HepG2 (cell line): ENCODE measurements around the gene NOXA1. TPM values are rescaled to one million over a fixed set of nuclear protein-coding genes. Genes with fewer than 3 reads are reported as not detected.
A peak's percentile ranks its signal among the peaks of the same experiment; 100 is the strongest.

Source experiments
- ATAC-seq: fragments of 200-7000 bp; cut with Tn5 transposase; 3 replicates; pipeline ENCODE4 v1.9.1; 2020; ENCODE audit warnings: mild to moderate bottlenecking, moderate library complexity
- BruUV-seq: library from RNA; stranded (reverse); fragments of 400-500 nt; replicated peaks from 2 replicates; lab custom pipeline; 2021; lab: Mats Ljungman, UMichigan
- CTCF ChIA-PET: fragments of 300-600 bp; formaldehyde crosslinking; extraction: SDS; loops from one replicate; lab custom pipeline; 2021; ENCODE audit warnings: low total read pairs, inconsistent platforms, low intra/inter-chr PET ratio; lab: Yijun Ruan, JAX
- POLR2A ChIA-PET: fragments of 350-600 bp; sonication (Branson Sonifier 250); formaldehyde crosslinking; loops from one replicate; lab custom pipeline; 2020; ENCODE audit warnings: antibody characterized with exemption, inconsistent platforms; lab: Yijun Ruan, JAX
- DNase-seq: peaks from one replicate; pipeline ENCODE4 v3.0.0-alpha.2; 2015; ENCODE audit warnings: low spot score
- FAIRE-seq: peaks from 3 replicates; lab custom pipeline; 2011; peaks lifted over from hg19 to GRCh38; lab: Jason Lieb, UNC
- H2AFZ ChIP-seq: one replicate; pipeline ENCODE4 v1.6.1; 2011; ENCODE audit warnings: low read length, inconsistent platforms
- H3K27ac ChIP-seq: fragments of 300-600 bp; 3 replicates; pipeline ENCODE4 v1.8.0; 2011; ENCODE audit warnings: mixed run types, mild to moderate bottlenecking, mixed read lengths, low read length, inconsistent platforms; ENCODE audit not compliant: insufficient read depth; ENCODE audit errors: extremely low read length
- H3K27me3 ChIP-seq, 2 experiments: fragments of 200-600 bp in 1 of 2; 2 replicates in 1 of 2; 3 replicates in 1 of 2; pipeline versions ENCODE4 v1.6.0 to v1.8.0; 2011; ENCODE audit warnings: low read length in 2 of 2, mild to moderate bottlenecking in 2 of 2, moderate library complexity in 2 of 2, inconsistent platforms in 1 of 2; ENCODE audit not compliant: insufficient read depth in 2 of 2, control insufficient read depth in 1 of 2
- H3K36me3 ChIP-seq, 2 experiments: fragments of 200-600 bp in 1 of 2; replicated peaks in 1 of 2; 2 replicates in 1 of 2; 3 replicates in 1 of 2; pipeline versions ENCODE4 v1.5.1 to v1.8.0; 2011; ENCODE audit warnings: low read length in 2 of 2, inconsistent platforms in 1 of 2; ENCODE audit not compliant: insufficient read depth in 2 of 2, control insufficient read depth in 1 of 2
- H3K4me1 ChIP-seq: 2 replicates; pipeline ENCODE4 v1.5.1; 2012; ENCODE audit warnings: low read length, inconsistent platforms; ENCODE audit not compliant: insufficient read depth
- H3K4me2 ChIP-seq: 2 replicates; pipeline ENCODE4 v1.6.0; 2011; ENCODE audit warnings: low read depth, low read length, inconsistent platforms
- H3K4me3 ChIP-seq, 3 experiments: fragments of 200-600 bp in 1 of 3; sonication (generic), shearing (Covaris generic) in 1 of 3; replicated peaks in 1 of 3; 2 replicates each; pipeline ENCODE4 v1.5.1; 2011 to 2016; ENCODE audit warnings: low read length in 3 of 3, inconsistent platforms in 2 of 3, low read depth in 2 of 3, mild to moderate bottlenecking in 2 of 3, control low read depth in 1 of 3, mixed read lengths in 1 of 3; ENCODE audit not compliant: insufficient read depth in 1 of 3
- H3K79me2 ChIP-seq: one replicate; pipeline ENCODE4 v1.6.1; 2011; ENCODE audit warnings: low read length, inconsistent platforms; ENCODE audit not compliant: insufficient read depth
- H3K9ac ChIP-seq: 2 replicates; pipeline ENCODE4 v1.6.0; 2011; ENCODE audit warnings: mild to moderate bottlenecking, low read depth, low read length, inconsistent platforms; ENCODE audit not compliant: insufficient read depth
- H3K9me3 ChIP-seq: 2 replicates; pipeline ENCODE4 v1.5.1; 2012; ENCODE audit warnings: mild to moderate bottlenecking, low read length
- H4K20me1 ChIP-seq: 2 replicates; pipeline ENCODE4 v1.6.0; 2011; ENCODE audit warnings: inconsistent platforms, mild to moderate bottlenecking, low read length, moderate library complexity; ENCODE audit not compliant: insufficient read depth
- LCORL ChIP-seq, 2 experiments: fragments of 450-650 bp in 1 of 2; sonication (generic) in 1 of 2; formaldehyde crosslinking in 1 of 2; IDR thresholded peaks; 2 replicates each; pipeline versions ENCODE4 v1.5.0 to v1.6.1; 2017 to 2020; ENCODE audit warnings: antibody characterized with exemption in 1 of 2, missing genetic modification reagents in 1 of 2
- ZBTB38 ChIP-seq: sonication (generic); formaldehyde crosslinking; IDR thresholded peaks from 2 replicates; pipeline ENCODE4 v1.5.1; 2020; ENCODE audit warnings: mild to moderate bottlenecking, missing genetic modification reagents
- ZNF160 ChIP-seq: sonication (generic); formaldehyde crosslinking; IDR thresholded peaks from 2 replicates; pipeline ENCODE4 v1.8.0; 2022; ENCODE audit warnings: mild to moderate bottlenecking, inconsistent platforms, missing genetic modification reagents
- ZNF746 ChIP-seq: sonication (generic); formaldehyde crosslinking; IDR thresholded peaks from 2 replicates; pipeline ENCODE4 v1.8.0; 2022; ENCODE audit warnings: mild to moderate bottlenecking, missing genetic modification reagents
- WGBS: methylation state at CpG from one replicate; pipeline ENCODE4 v1.1.6; 2017; ENCODE audit warnings: low lambda C conversion rate; 5-methylcytosine and 5-hydroxymethylcytosine counted together
- in situ Hi-C: cut with HindIII; loops from 2 replicates; pipeline ENCODE4 v1.10.0; 2017; ENCODE audit warnings: low pct_unique_long_range_greater_than_20kb; ENCODE audit not compliant: extremely low pct_ligation_motif_present
- intact Hi-C: fragments of 100-400 bp; cut with micrococcal nuclease; formaldehyde crosslinking; loops from one replicate; pipeline ENCODE4 v1.10.0; 2022; ENCODE audit not compliant: unreplicated experiment
- polyA plus RNA-seq, 8 experiments: library from polyadenylated mRNA; depleted of rRNA in 3 of 8; stranded (reverse) in 7 of 8; unstranded in 1 of 8; fragments of >200 nt; fragmentation: Illumina TruSeq in 4 of 8; extraction: Trizol in 4 of 8; gene quantifications; 2 replicates each; pipeline versions ENCODE4 v1.2.1 to v1.2.3, GENCODE V29; 2011 to 2016; ENCODE audit warnings: low read depth in 4 of 8, missing spikeins in 1 of 8, mixed read lengths in 1 of 8; ENCODE audit not compliant: insufficient read depth in 1 of 8
- total RNA-seq, 5 experiments: library from RNA; depleted of rRNA; stranded (reverse); fragments of >200 nt; fragmentation: Illumina TruSeq; extraction: Trizol; gene quantifications; 2 replicates each; pipeline ENCODE4 v1.2.3, GENCODE V29; 2016; ENCODE audit warnings: low read depth in 1 of 5
- TF ChIP-seq, protein P1 (sequence below): sonication (generic); formaldehyde crosslinking; IDR thresholded peaks from 2 replicates; pipeline ENCODE4 v1.5.0; 2020; ENCODE audit warnings: missing genetic modification reagents

NOXA1 gene
- total and polyA plus RNA-seq, 2 of the 13 experiments (the other 11 are each of a cell fraction or from before 2014, with no cell fraction given): 0.78 to 1.2 TPM

DNA sequence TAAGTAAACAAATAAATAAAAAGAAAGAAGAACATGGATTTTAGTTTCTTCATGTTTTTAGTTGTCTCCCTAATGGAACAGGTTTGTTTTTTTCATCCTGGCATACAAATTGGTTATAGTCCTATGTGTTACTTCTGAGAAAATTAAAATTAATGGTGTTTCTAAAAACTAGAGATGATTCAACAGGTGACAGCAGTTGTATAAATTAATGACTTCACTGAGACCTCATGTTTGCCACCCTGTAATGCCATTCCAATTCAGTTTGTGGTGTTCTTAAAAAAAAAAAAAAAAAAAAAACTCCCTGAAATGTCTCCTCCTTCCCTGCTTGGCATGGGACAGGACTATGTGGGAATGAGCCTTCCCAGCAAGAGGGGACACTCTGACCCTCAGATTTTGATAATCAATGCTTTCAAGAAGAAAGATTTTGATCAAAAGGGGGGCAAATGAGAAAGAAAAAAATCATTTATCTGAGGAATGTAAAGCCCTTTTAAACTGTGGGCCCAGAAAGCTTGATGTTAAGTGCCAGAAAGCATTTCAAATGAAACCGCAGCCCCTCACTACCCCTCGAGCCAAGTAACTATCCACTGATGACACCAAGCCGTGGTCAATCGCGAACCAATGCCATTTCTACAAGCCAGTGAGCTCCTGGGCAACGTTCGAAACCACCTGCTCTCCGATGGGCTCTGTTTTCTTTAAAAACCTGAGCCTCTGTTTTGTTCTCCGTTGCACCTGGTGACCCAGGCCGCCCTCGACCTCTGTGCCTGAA lies 1.2 kb upstream of the NOXA1 start:
- Histone ChIP-seq H3K4me1 (peaks cover 21% of the 10 kb centered on the region), H3K27ac (peak overlapping the region; percentile 69), H3K27me3 (no peaks in the 10 kb centered on the region; a peak in 1 of 5 replicates), H3K4me3 (peak overlapping the region; percentile 66 to 99 (median 96)), H4K20me1 (no peaks in the 10 kb centered on the region), H3K4me2 (peak overlapping the region; percentile 96), H3K79me2 (peaks cover 18% of the 10 kb centered on the region), H3K36me3 (no peaks in the 10 kb centered on the region), H2AFZ (peak overlapping the region; percentile 63), H3K9ac (peak overlapping the region; percentile 88), H3K9me3 (no peaks in the 10 kb centered on the region)
- no peak for FAIRE-seq
- ATAC-seq: no peak
- in situ Hi-C loops (no loop called here), intact Hi-C loops (no loop called here)
- WGBS: 2% methylated on average over 10 of the region's 11 CpGs
- TF ChIP-seq, protein P1, sequence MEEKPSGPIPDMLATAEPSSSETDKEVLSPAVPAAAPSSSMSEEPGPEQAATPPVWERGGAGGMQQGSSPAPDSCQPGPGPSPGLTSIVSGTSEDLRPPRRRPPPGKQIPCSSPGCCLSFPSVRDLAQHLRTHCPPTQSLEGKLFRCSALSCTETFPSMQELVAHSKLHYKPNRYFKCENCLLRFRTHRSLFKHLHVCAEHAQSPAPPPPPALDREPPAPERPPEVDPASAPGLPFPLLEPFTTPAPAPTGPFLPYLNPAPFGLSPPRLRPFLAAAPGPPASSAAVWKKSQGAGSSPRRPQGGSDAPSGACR: 0 out of 2 replicates have a peak, but pooled peaks have one; percentile 7
- TF ChIP-seq ZNF746 (CRISPR knock-in tag): 0 out of 2 replicates have a peak, but pooled peaks have one; percentile 2
- no peak for TF ChIP-seq LCORL (IDR thresholded peaks at IDR 0.05)
- TF ChIP-seq LCORL (CRISPR knock-in tag; IDR thresholded peaks at IDR 0.05): 0 out of 2 replicates have a peak, but pooled peaks have one; percentile 5
- TF ChIP-seq ZNF160: no peak
- no peak for TF ChIP-seq ZBTB38 (CRISPR knock-in tag)
- CTCF ChIA-PET: no interaction called here
- POLR2A ChIA-PET: interaction anchor here (1.1 to 3.2 kb wide), 7 partner anchors 14 to 167 kb away, joined by 4 to 26 read pairs (median 7); partner anchors contain the start of genes ENTPD8, MRPL41, NELFB and NSMF
- DNase-seq: no peak
- TSS peak; percentile 69 for BruUV-seq
